ENCODE data around the gene KLHDC3. TPM values are rescaled to one million over a fixed set of nuclear protein-coding genes. Genes with fewer than 3 reads are reported as not detected.

Gene KLHDC3
- total and polyA plus RNA-seq, 9 of the 15 experiments (the other 6 are each of a cell fraction or from before 2014, with no cell fraction given) = 4.5 to 171 (median 107) TPM

- TF ChIP-seq ZBTB43 (CRISPR knock-in tag; IDR thresholded peaks at IDR 0.05) (peak; percentile 69; the same call in 1 of the 2 replicates), ZNF639 (CRISPR knock-in tag; conservative IDR thresholded peaks at IDR 0.05 in 1 of 2, IDR thresholded peaks at IDR 0.05 in 1 of 2) (peak in 1 of 2 experiments; percentile 14; a peak in 1 of 4 replicates), MLLT1 (IDR thresholded peaks at IDR 0.05) (peak in 1 of 2 experiments; percentile 80; a peak in 2 of 4 replicates), ZBTB33 (CRISPR knock-in tag; IDR thresholded peaks at IDR 0.05) (no peak), MYBL2 (IDR thresholded peaks at IDR 0.05; ENCODE audit: low read depth) (no peak), MYBL2 (CRISPR knock-in tag; IDR thresholded peaks at IDR 0.05; ENCODE audit: borderline replicate concordance) (no peak), FOXK2 (conservative IDR thresholded peaks at IDR 0.05 in 1 of 2, IDR thresholded peaks at IDR 0.05 in 1 of 2; ENCODE audit: low read depth in 2 of 2) (0 out of 4 replicates have a peak, but pooled peaks of 1 of the 2 experiments have one; percentile 7), HMGN3 (IDR thresholded peaks at IDR 0.05; ENCODE audit: borderline replicate concordance, extremely low read depth, insufficient read length, low read depth, low read length) (peak; percentile 42), ATF6 (CRISPR knock-in tag; IDR thresholded peaks at IDR 0.05) (peak; percentile 89; the same call in 1 of the 2 replicates), ZNF165 (CRISPR knock-in tag; IDR thresholded peaks at IDR 0.05; ENCODE audit: borderline replicate concordance) (no peak), PHF20 (IDR thresholded peaks at IDR 0.05; ENCODE audit: partially characterized antibody) (no peak), CREM (IDR thresholded peaks at IDR 0.05; ENCODE audit: low read depth) (peak; percentile 35; the same call in 1 of the 2 replicates), CBFB (CRISPR knock-in tag; IDR thresholded peaks at IDR 0.05) (peak; percentile 95), RBM39 (optimal IDR thresholded peaks at IDR 0.05; ENCODE audit: low read depth, low read length) (no peak), GTF2E2 (tag; IDR thresholded peaks at IDR 0.05) (peak; percentile 21; the same call in 1 of the 2 replicates)
Measured at GRCh38 chr6:42978487-42978838, 35.6 kb upstream of the KLHDC3 start (continued).
